Measurements from ENCODE around the gene NGDN. TPM values are rescaled to one million over a fixed set of nuclear protein-coding genes. Genes with fewer than 3 reads are reported as not detected.

NGDN gene
- total and polyA plus RNA-seq, 4 experiments from 2014 or later: 60.7 to 95.1 (median 62.2) TPM

GRCh38 chr14:23517650-23518326 is 48.3 kb downstream of the NGDN start:
- Mint-ChIP-seq H3K4me1 (no peaks in the 10 kb centered on the region), H3K4me3 (no peak overlapping the region), H3K27me3 (no peaks in the 10 kb centered on the region), H3K36me3 (peaks cover 0 to 3% of the 10 kb centered on the region in 2 donors), H3K27ac (no peak overlapping the region), H3K9me3 (peaks cover 0 to 2% (median 0%) of the 10 kb centered on the region in 8 donors)
- no peaks in the 10 kb centered on the region for H3K27me3 ChIP-seq (ENCODE audit: insufficient read depth, low read length)
- H3K36me3 ChIP-seq (ENCODE audit: insufficient read depth, low read length): no peaks in the 10 kb centered on the region
- DNase-seq: no peak
- no peaks in the 10 kb centered on the region for H3K9me3 ChIP-seq (ENCODE audit: control insufficient read depth in 1 of 2, low read length in 2 of 2)
- no peak overlapping the region for H3K27ac ChIP-seq (ENCODE audit: low read depth, low read length)
- ChIA-PET POLR2A (ENCODE audit: partially characterized antibody) (no interaction called here), CTCF (ENCODE audit: partially characterized antibody) (no interaction called here)
- intact Hi-C loops (cut with micrococcal nuclease): no loop called here
- no peak overlapping the region for H3K4me3 ChIP-seq (ENCODE audit: low read length in 2 of 2)
- no peaks in the 10 kb centered on the region for H3K4me1 ChIP-seq (ENCODE audit: insufficient read depth, low read length)

GRCh38 chr14:23518709-23519108 is 49.2 kb downstream of the NGDN start:
- Mint-ChIP-seq H3K36me3 (peaks cover 0 to 3% of the 10 kb centered on the region in 2 donors), H3K27ac (no peak overlapping the region), H3K9me3 (peaks cover 0 to 2% (median 0%) of the 10 kb centered on the region in 8 donors), H3K4me1 (no peaks in the 10 kb centered on the region), H3K4me3 (no peak overlapping the region), H3K27me3 (no peaks in the 10 kb centered on the region)
- Histone ChIP-seq H3K9me3 (ENCODE audit: control insufficient read depth in 1 of 2, low read length in 2 of 2) (no peaks in the 10 kb centered on the region), H3K4me3 (ENCODE audit: low read length in 2 of 2) (no peak overlapping the region), H3K27me3 (ENCODE audit: insufficient read depth, low read length) (no peaks in the 10 kb centered on the region), H3K4me1 (ENCODE audit: insufficient read depth, low read length) (no peaks in the 10 kb centered on the region), H3K27ac (ENCODE audit: low read depth, low read length) (no peak overlapping the region), H3K36me3 (ENCODE audit: insufficient read depth, low read length) (no peaks in the 10 kb centered on the region)
- POLR2A ChIA-PET (ENCODE audit: partially characterized antibody): no interaction called here
- intact Hi-C loops (cut with micrococcal nuclease): no loop called here
- DNase-seq: no peak
- CTCF ChIA-PET (ENCODE audit: partially characterized antibody): no interaction called here

GRCh38 chr14:23520899-23521533 is 51.5 kb downstream of the NGDN start:
- DNase-seq: no peak
- Histone ChIP-seq H3K4me3 (ENCODE audit: low read length in 2 of 2) (no peak overlapping the region), H3K36me3 (ENCODE audit: insufficient read depth, low read length) (no peaks in the 10 kb centered on the region), H3K27me3 (ENCODE audit: insufficient read depth, low read length) (no peaks in the 10 kb centered on the region), H3K27ac (ENCODE audit: low read depth, low read length) (no peak overlapping the region), H3K9me3 (ENCODE audit: control insufficient read depth in 1 of 2, low read length in 2 of 2) (no peaks in the 10 kb centered on the region), H3K4me1 (ENCODE audit: insufficient read depth, low read length) (no peaks in the 10 kb centered on the region)
- POLR2A ChIA-PET (ENCODE audit: partially characterized antibody): no interaction called here
- intact Hi-C loops (cut with micrococcal nuclease): no loop called here
- no peak overlapping the region for H3K4me3 Mint-ChIP-seq
- H3K36me3 Mint-ChIP-seq: no peaks in the 10 kb centered on the region
- H3K27ac Mint-ChIP-seq: peak overlapping the region in 2 of 7 donors; percentile 55 to 59
- CTCF ChIA-PET (ENCODE audit: partially characterized antibody): interaction anchor here (1.1 kb wide), 1 partner anchor 17 kb away, joined by 3 read pairs; no protein-coding TSS in a partner anchor
- no peaks in the 10 kb centered on the region for H3K9me3 Mint-ChIP-seq
- H3K4me1 Mint-ChIP-seq: no peaks in the 10 kb centered on the region
- no peaks in the 10 kb centered on the region for H3K27me3 Mint-ChIP-seq

- H3K36me3 ChIP-seq (ENCODE audit: insufficient read depth, low read length): no peaks in the 10 kb centered on the region
- Mint-ChIP-seq H3K9me3 (no peaks in the 10 kb centered on the region), H3K27me3 (no peaks in the 10 kb centered on the region), H3K36me3 (no peaks in the 10 kb centered on the region), H3K4me1 (no peaks in the 10 kb centered on the region), H3K4me3 (no peak overlapping the region), H3K27ac (no peak overlapping the region)
- H3K4me1 ChIP-seq (ENCODE audit: insufficient read depth, low read length): no peaks in the 10 kb centered on the region
- H3K27ac ChIP-seq (ENCODE audit: low read depth, low read length): no peak overlapping the region
- no peak overlapping the region for H3K4me3 ChIP-seq (ENCODE audit: low read length in 2 of 2)
- ChIA-PET CTCF (ENCODE audit: partially characterized antibody) (interaction anchor here (1.0 to 1.1 kb wide), 2 partner anchors 16 to 17 kb away, joined by 3 read pairs; no protein-coding TSS in a partner anchor), POLR2A (ENCODE audit: partially characterized antibody) (no interaction called here)
- no peak for DNase-seq
- H3K27me3 ChIP-seq (ENCODE audit: insufficient read depth, low read length): no peaks in the 10 kb centered on the region
- H3K9me3 ChIP-seq (ENCODE audit: control insufficient read depth in 1 of 2, low read length in 2 of 2): no peaks in the 10 kb centered on the region
- intact Hi-C loops (cut with micrococcal nuclease): no loop called here
These were observed 52.5 kb downstream of the NGDN start for GRCh38 chr14:23521785-23522640.

GRCh38 chr14:23522643-23523198 is 53.2 kb downstream of the NGDN start:
- Histone ChIP-seq H3K27me3 (ENCODE audit: insufficient read depth, low read length) (no peaks in the 10 kb centered on the region), H3K4me1 (ENCODE audit: insufficient read depth, low read length) (no peaks in the 10 kb centered on the region), H3K9me3 (ENCODE audit: control insufficient read depth in 1 of 2, low read length in 2 of 2) (no peaks in the 10 kb centered on the region), H3K27ac (ENCODE audit: low read depth, low read length) (no peak overlapping the region), H3K36me3 (ENCODE audit: insufficient read depth, low read length) (no peaks in the 10 kb centered on the region), H3K4me3 (ENCODE audit: low read length in 2 of 2) (no peak overlapping the region)
- intact Hi-C loops (cut with micrococcal nuclease): no loop called here
- DNase-seq: no peak
- H3K27ac Mint-ChIP-seq: no peak overlapping the region
- H3K4me1 Mint-ChIP-seq: no peaks in the 10 kb centered on the region
- CTCF ChIA-PET (ENCODE audit: partially characterized antibody): interaction anchor here (1.0 to 1.4 kb wide), 2 partner anchors 16 to 44 kb away, joined by 3 to 5 read pairs; no protein-coding TSS in a partner anchor
- H3K9me3 Mint-ChIP-seq: no peaks in the 10 kb centered on the region
- H3K36me3 Mint-ChIP-seq: no peaks in the 10 kb centered on the region
- H3K4me3 Mint-ChIP-seq: no peak overlapping the region
- no peaks in the 10 kb centered on the region for H3K27me3 Mint-ChIP-seq
- POLR2A ChIA-PET (ENCODE audit: partially characterized antibody): no interaction called here

GRCh38 chr14:23523229-23524016 is 53.9 kb downstream of the NGDN start:
- Histone ChIP-seq H3K36me3 (ENCODE audit: insufficient read depth, low read length) (no peaks in the 10 kb centered on the region), H3K27me3 (ENCODE audit: insufficient read depth, low read length) (no peaks in the 10 kb centered on the region), H3K27ac (ENCODE audit: low read depth, low read length) (no peak overlapping the region), H3K4me1 (ENCODE audit: insufficient read depth, low read length) (no peaks in the 10 kb centered on the region), H3K9me3 (ENCODE audit: control insufficient read depth in 1 of 2, low read length in 2 of 2) (no peaks in the 10 kb centered on the region), H3K4me3 (ENCODE audit: low read length in 2 of 2) (no peak overlapping the region)
- Mint-ChIP-seq H3K27me3 (no peaks in the 10 kb centered on the region), H3K4me1 (no peaks in the 10 kb centered on the region), H3K27ac (no peak overlapping the region), H3K36me3 (no peaks in the 10 kb centered on the region), H3K9me3 (no peaks in the 10 kb centered on the region), H3K4me3 (no peak overlapping the region)
- intact Hi-C loops (cut with micrococcal nuclease): no loop called here
- POLR2A ChIA-PET (ENCODE audit: partially characterized antibody): no interaction called here
- no peak for DNase-seq
- CTCF ChIA-PET (ENCODE audit: partially characterized antibody): interaction anchor here (1.4 kb wide), 1 partner anchor 45 kb away, joined by 5 read pairs; no protein-coding TSS in a partner anchor
